HepG2 (cell line): ENCODE results near the gene AFG1L. TPM values are rescaled to one million over a fixed set of nuclear protein-coding genes. Genes with fewer than 3 reads are reported as not detected.

Source experiments
- AKAP8 ChIP-seq: sonication (generic); formaldehyde crosslinking; IDR thresholded peaks from 2 replicates; pipeline ENCODE4 v1.5.1; 2020; ENCODE audit warnings: mild to moderate bottlenecking, missing genetic modification reagents
- GFI1 ChIP-seq: sonication (generic); formaldehyde crosslinking; IDR thresholded peaks from 2 replicates; pipeline ENCODE4 v1.5.0; 2020; ENCODE audit warnings: missing genetic modification reagents, mild to moderate bottlenecking, borderline replicate concordance
- LCORL ChIP-seq, 2 experiments: fragments of 450-650 bp in 1 of 2; sonication (generic) in 1 of 2; formaldehyde crosslinking in 1 of 2; IDR thresholded peaks; 2 replicates each; pipeline versions ENCODE4 v1.5.0 to v1.6.1; 2017 to 2020; ENCODE audit warnings: antibody characterized with exemption in 1 of 2, missing genetic modification reagents in 1 of 2
- MEIS1 ChIP-seq: sonication (generic); formaldehyde crosslinking; IDR thresholded peaks from 2 replicates; pipeline ENCODE4 v1.9.0; 2021; ENCODE audit warnings: mild to moderate bottlenecking, missing genetic modification reagents, moderate library complexity, borderline replicate concordance
- NR2F2 ChIP-seq: IDR thresholded peaks from 2 replicates; pipeline ENCODE4 v1.6.1; 2012; ENCODE audit warnings: low read depth, inconsistent platforms, borderline replicate concordance
- RBFOX2 ChIP-seq: fragments of 200-400 bp; formaldehyde crosslinking; IDR thresholded peaks from 2 replicates; pipeline ENCODE4 v1.6.1; 2017; ENCODE audit warnings: low read depth, mild to moderate bottlenecking, low read length
- SMYD3 ChIP-seq: sonication (generic); formaldehyde crosslinking; IDR thresholded peaks from 2 replicates; pipeline ENCODE4 v1.8.1; 2023; ENCODE audit warnings: mild to moderate bottlenecking, missing genetic modification reagents
- SNAI1 ChIP-seq: sonication (generic); formaldehyde crosslinking; IDR thresholded peaks from 2 replicates; pipeline ENCODE4 v1.5.0; 2020; ENCODE audit warnings: mild to moderate bottlenecking, missing genetic modification reagents, borderline replicate concordance
- SP5 ChIP-seq: IDR thresholded peaks from 2 replicates; pipeline ENCODE4 v1.6.1; 2016; ENCODE audit warnings: low read depth, borderline replicate concordance
- TEAD3 ChIP-seq: optimal IDR thresholded peaks from 2 replicates; pipeline ENCODE3; 2016; ENCODE audit warnings: borderline replicate concordance
- TOE1 ChIP-seq: sonication (generic); formaldehyde crosslinking; IDR thresholded peaks from 2 replicates; pipeline ENCODE4 v1.4.0; 2020; ENCODE audit warnings: mild to moderate bottlenecking, missing genetic modification reagents
- ZMYM4 ChIP-seq: sonication (generic); formaldehyde crosslinking; IDR thresholded peaks from 2 replicates; pipeline ENCODE4 v1.8.1; 2023; ENCODE audit warnings: mild to moderate bottlenecking, missing genetic modification reagents
- ZNF230 ChIP-seq: sonication (generic); formaldehyde crosslinking; IDR thresholded peaks from 2 replicates; pipeline ENCODE4 v1.4.0; 2020; ENCODE audit warnings: mild to moderate bottlenecking, missing genetic modification reagents
- ZNF292 ChIP-seq: sonication (generic); formaldehyde crosslinking; IDR thresholded peaks from 2 replicates; pipeline ENCODE4 v1.8.1; 2022; ENCODE audit warnings: mild to moderate bottlenecking, low read depth, missing genetic modification reagents, borderline replicate concordance
- ZNF326 ChIP-seq: sonication (generic); formaldehyde crosslinking; IDR thresholded peaks from 2 replicates; pipeline ENCODE4 v1.4.0; 2020; ENCODE audit warnings: missing genetic modification reagents, borderline replicate concordance
- ZNF335 ChIP-seq: sonication (generic); formaldehyde crosslinking; IDR thresholded peaks from 2 replicates; pipeline ENCODE4 v1.4.0; 2020; ENCODE audit warnings: missing genetic modification reagents
- ZNF530 ChIP-seq: sonication (generic); formaldehyde crosslinking; IDR thresholded peaks from 2 replicates; pipeline ENCODE4 v1.5.0; 2020; ENCODE audit warnings: low read depth, mild to moderate bottlenecking, missing genetic modification reagents
- ZNF747 ChIP-seq: sonication (generic); formaldehyde crosslinking; IDR thresholded peaks from 2 replicates; pipeline ENCODE4 v1.8.1; 2023; ENCODE audit warnings: missing genetic modification reagents, mild to moderate bottlenecking, borderline replicate concordance
- ZNF75D ChIP-seq: sonication (generic); formaldehyde crosslinking; IDR thresholded peaks from 2 replicates; pipeline ENCODE4 v1.8.1; 2023; ENCODE audit warnings: missing genetic modification reagents, mild to moderate bottlenecking, borderline replicate concordance
- ZNF788 ChIP-seq: sonication (generic); formaldehyde crosslinking; IDR thresholded peaks from 2 replicates; pipeline ENCODE4 v1.5.0; 2020; ENCODE audit warnings: mild to moderate bottlenecking, missing genetic modification reagents, borderline replicate concordance
- polyA plus RNA-seq, 8 experiments: library from polyadenylated mRNA; depleted of rRNA in 3 of 8; stranded (reverse) in 7 of 8; unstranded in 1 of 8; fragments of >200 nt; fragmentation: Illumina TruSeq in 4 of 8; extraction: Trizol in 4 of 8; gene quantifications; 2 replicates each; pipeline versions ENCODE4 v1.2.1 to v1.2.3, GENCODE V29; 2011 to 2016; ENCODE audit warnings: low read depth in 4 of 8, missing spikeins in 1 of 8, mixed read lengths in 1 of 8; ENCODE audit not compliant: insufficient read depth in 1 of 8
- total RNA-seq, 5 experiments: library from RNA; depleted of rRNA; stranded (reverse); fragments of >200 nt; fragmentation: Illumina TruSeq; extraction: Trizol; gene quantifications; 2 replicates each; pipeline ENCODE4 v1.2.3, GENCODE V29; 2016; ENCODE audit warnings: low read depth in 1 of 5
- TF ChIP-seq, protein P1 (sequence below): sonication (generic); formaldehyde crosslinking; IDR thresholded peaks from 2 replicates; pipeline ENCODE4 v1.4.0; 2020; ENCODE audit warnings: low read depth, missing genetic modification reagents
- TF ChIP-seq, protein P2 (sequence below): sonication (generic); formaldehyde crosslinking; IDR thresholded peaks from 2 replicates; pipeline ENCODE4 v1.4.0; 2020; ENCODE audit warnings: missing genetic modification reagents, borderline replicate concordance
- TF ChIP-seq, protein P3 (sequence below): sonication (generic); formaldehyde crosslinking; IDR thresholded peaks from 2 replicates; pipeline ENCODE4 v1.8.1; 2023; ENCODE audit warnings: mild to moderate bottlenecking, missing genetic modification reagents

AFG1L gene
- total and polyA plus RNA-seq, 2 of the 13 experiments (the other 11 are each of a cell fraction or from before 2014, with no cell fraction given): 3.1 to 14.0 TPM

DNA sequence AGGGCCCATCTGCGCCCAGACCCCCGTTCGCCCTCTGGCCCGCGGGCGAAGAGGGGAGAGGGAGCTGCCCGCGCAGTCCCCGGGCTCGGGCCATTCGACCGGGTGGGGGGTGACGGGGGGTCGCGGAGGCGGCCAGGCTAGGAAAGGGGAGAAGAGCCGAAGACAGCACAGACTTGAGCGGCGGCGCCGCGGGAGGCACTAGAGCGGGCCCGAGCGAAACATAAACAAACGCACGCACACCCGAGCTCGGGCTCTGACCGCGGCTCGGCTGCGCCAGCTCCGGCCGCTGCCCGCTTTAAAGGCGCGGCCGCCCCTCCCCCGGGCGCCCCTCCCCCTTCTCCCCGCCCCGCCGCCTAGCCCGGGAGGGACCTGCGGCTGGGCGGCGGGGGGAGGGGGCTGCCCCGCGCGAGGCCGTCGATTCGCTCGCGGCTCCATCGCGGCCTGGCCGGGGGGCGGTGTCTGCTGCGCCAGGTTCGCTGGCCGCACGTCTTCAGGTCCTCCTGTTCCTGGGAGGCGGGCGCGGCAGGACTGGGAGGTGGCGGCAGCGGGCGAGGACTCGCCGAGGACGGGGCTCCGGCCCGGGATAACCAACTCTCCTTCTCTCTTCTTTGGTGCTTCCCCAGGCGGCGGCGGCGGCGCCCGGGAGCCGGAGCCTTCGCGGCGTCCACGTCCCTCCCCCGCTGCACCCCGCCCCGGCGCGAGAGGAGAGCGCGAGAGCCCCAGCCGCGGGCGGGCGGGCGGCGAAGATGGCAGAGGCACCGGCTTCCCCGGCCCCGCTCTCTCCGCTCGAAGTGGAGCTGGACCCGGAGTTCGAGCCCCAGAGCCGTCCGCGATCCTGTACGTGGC, 265.8 kb downstream of the AFG1L start, which contains the start of gene FOXO3 (continued):
- no peak for TF ChIP-seq ZNF747 (CRISPR knock-in tag)
- TF ChIP-seq ZNF75D (CRISPR knock-in tag): no peak
- no peak for TF ChIP-seq ZNF326 (CRISPR knock-in tag)
- TF ChIP-seq ZNF230 (CRISPR knock-in tag): no peak
- TF ChIP-seq ZNF530: no peak
- TF ChIP-seq SP5 (CRISPR knock-in tag): no peak; the same call in 1 of the 2 replicates
- no peak; the same call in 1 of the 2 replicates for TF ChIP-seq ZNF788 (CRISPR knock-in tag)
- no peak for TF ChIP-seq NR2F2
- no peak; the same call in 1 of the 2 replicates for TF ChIP-seq TOE1 (CRISPR knock-in tag)
- TF ChIP-seq, protein P1, sequence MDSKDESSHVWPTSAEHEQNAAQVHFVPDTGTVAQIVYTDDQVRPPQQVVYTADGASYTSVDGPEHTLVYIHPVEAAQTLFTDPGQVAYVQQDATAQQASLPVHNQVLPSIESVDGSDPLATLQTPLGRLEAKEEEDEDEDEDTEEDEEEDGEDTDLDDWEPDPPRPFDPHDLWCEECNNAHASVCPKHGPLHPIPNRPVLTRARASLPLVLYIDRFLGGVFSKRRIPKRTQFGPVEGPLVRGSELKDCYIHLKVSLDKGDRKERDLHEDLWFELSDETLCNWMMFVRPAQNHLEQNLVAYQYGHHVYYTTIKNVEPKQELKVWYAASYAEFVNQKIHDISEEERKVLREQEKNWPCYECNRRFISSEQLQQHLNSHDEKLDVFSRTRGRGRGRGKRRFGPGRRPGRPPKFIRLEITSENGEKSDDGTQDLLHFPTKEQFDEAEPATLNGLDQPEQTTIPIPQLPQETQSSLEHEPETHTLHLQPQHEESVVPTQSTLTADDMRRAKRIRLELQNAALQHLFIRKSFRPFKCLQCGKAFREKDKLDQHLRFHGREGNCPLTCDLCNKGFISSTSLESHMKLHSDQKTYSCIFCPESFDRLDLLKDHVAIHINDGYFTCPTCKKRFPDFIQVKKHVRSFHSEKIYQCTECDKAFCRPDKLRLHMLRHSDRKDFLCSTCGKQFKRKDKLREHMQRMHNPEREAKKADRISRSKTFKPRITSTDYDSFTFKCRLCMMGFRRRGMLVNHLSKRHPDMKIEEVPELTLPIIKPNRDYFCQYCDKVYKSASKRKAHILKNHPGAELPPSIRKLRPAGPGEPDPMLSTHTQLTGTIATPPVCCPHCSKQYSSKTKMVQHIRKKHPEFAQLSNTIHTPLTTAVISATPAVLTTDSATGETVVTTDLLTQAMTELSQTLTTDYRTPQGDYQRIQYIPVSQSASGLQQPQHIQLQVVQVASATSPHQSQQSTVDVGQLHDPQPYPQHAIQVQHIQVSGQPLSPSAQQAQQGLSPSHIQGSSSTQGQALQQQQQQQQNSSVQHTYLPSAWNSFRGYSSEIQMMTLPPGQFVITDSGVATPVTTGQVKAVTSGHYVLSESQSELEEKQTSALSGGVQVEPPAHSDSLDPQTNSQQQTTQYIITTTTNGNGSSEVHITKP (CRISPR knock-in tag): no peak
- TF ChIP-seq ZNF335 (CRISPR knock-in tag): no peak
- TF ChIP-seq SNAI1 (CRISPR knock-in tag): peak; percentile 84; the same call in 1 of the 2 replicates
- no peak for TF ChIP-seq TEAD3 (CRISPR knock-in tag)
- TF ChIP-seq MEIS1 (CRISPR knock-in tag): no peak
- no peak for TF ChIP-seq ZNF292 (CRISPR knock-in tag)
- peak; percentile 73 for TF ChIP-seq RBFOX2
- no peak for TF ChIP-seq LCORL (IDR thresholded peaks at IDR 0.05)
- peak; percentile 44; the same call in 1 of the 2 replicates for TF ChIP-seq LCORL (CRISPR knock-in tag; IDR thresholded peaks at IDR 0.05)
- TF ChIP-seq, protein P2, sequence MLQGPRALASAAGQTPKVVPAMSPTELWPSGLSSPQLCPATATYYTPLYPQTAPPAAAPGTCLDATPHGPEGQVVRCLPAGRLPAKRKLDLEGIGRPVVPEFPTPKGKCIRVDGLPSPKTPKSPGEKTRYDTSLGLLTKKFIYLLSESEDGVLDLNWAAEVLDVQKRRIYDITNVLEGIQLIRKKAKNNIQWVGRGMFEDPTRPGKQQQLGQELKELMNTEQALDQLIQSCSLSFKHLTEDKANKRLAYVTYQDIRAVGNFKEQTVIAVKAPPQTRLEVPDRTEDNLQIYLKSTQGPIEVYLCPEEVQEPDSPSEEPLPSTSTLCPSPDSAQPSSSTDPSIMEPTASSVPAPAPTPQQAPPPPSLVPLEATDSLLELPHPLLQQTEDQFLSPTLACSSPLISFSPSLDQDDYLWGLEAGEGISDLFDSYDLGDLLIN: no peak
- TF ChIP-seq GFI1 (CRISPR knock-in tag): no peak
- TF ChIP-seq, protein P3, sequence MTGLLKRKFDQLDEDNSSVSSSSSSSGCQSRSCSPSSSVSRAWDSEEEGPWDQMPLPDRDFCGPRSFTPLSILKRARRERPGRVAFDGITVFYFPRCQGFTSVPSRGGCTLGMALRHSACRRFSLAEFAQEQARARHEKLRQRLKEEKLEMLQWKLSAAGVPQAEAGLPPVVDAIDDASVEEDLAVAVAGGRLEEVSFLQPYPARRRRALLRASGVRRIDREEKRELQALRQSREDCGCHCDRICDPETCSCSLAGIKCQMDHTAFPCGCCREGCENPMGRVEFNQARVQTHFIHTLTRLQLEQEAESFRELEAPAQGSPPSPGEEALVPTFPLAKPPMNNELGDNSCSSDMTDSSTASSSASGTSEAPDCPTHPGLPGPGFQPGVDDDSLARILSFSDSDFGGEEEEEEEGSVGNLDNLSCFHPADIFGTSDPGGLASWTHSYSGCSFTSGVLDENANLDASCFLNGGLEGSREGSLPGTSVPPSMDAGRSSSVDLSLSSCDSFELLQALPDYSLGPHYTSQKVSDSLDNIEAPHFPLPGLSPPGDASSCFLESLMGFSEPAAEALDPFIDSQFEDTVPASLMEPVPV (CRISPR knock-in tag): peak; percentile 47; the same call in 1 of the 2 replicates
- peak; percentile 42; the same call in 1 of the 2 replicates for TF ChIP-seq ZMYM4 (CRISPR knock-in tag)
- peak; percentile 92 for TF ChIP-seq AKAP8
- TF ChIP-seq SMYD3 (CRISPR knock-in tag): 0 out of 2 replicates have a peak, but pooled peaks have one; percentile 20
